HepG2 (cell line): ENCODE results near the gene PLXNA1. TPM values are rescaled to one million over a fixed set of nuclear protein-coding genes. Genes with fewer than 3 reads are reported as not detected.

Experiments
- ATAC-seq: fragments of 200-7000 bp; cut with Tn5 transposase; 3 replicates; pipeline ENCODE4 v1.9.1; 2020; ENCODE audit warnings: mild to moderate bottlenecking, moderate library complexity
- BruUV-seq: library from RNA; stranded (reverse); fragments of 400-500 nt; replicated peaks from 2 replicates; lab custom pipeline; 2021; lab: Mats Ljungman, UMichigan
- CTCF ChIA-PET: fragments of 300-600 bp; formaldehyde crosslinking; extraction: SDS; loops from one replicate; lab custom pipeline; 2021; ENCODE audit warnings: low total read pairs, inconsistent platforms, low intra/inter-chr PET ratio; lab: Yijun Ruan, JAX
- POLR2A ChIA-PET: fragments of 350-600 bp; sonication (Branson Sonifier 250); formaldehyde crosslinking; loops from one replicate; lab custom pipeline; 2020; ENCODE audit warnings: antibody characterized with exemption, inconsistent platforms; lab: Yijun Ruan, JAX
- DNase-seq: peaks from one replicate; pipeline ENCODE4 v3.0.0-alpha.2; 2015; ENCODE audit warnings: low spot score
- FAIRE-seq: peaks from 3 replicates; lab custom pipeline; 2011; peaks lifted over from hg19 to GRCh38; lab: Jason Lieb, UNC
- H2AFZ ChIP-seq: one replicate; pipeline ENCODE4 v1.6.1; 2011; ENCODE audit warnings: low read length, inconsistent platforms
- H3K27ac ChIP-seq: fragments of 300-600 bp; 3 replicates; pipeline ENCODE4 v1.8.0; 2011; ENCODE audit warnings: mixed run types, mild to moderate bottlenecking, mixed read lengths, low read length, inconsistent platforms; ENCODE audit not compliant: insufficient read depth; ENCODE audit errors: extremely low read length
- H3K27me3 ChIP-seq, 2 experiments: fragments of 200-600 bp in 1 of 2; 2 replicates in 1 of 2; 3 replicates in 1 of 2; pipeline versions ENCODE4 v1.6.0 to v1.8.0; 2011; ENCODE audit warnings: low read length in 2 of 2, mild to moderate bottlenecking in 2 of 2, moderate library complexity in 2 of 2, inconsistent platforms in 1 of 2; ENCODE audit not compliant: insufficient read depth in 2 of 2, control insufficient read depth in 1 of 2
- H3K36me3 ChIP-seq, 2 experiments: fragments of 200-600 bp in 1 of 2; replicated peaks in 1 of 2; 2 replicates in 1 of 2; 3 replicates in 1 of 2; pipeline versions ENCODE4 v1.5.1 to v1.8.0; 2011; ENCODE audit warnings: low read length in 2 of 2, inconsistent platforms in 1 of 2; ENCODE audit not compliant: insufficient read depth in 2 of 2, control insufficient read depth in 1 of 2
- H3K4me1 ChIP-seq: 2 replicates; pipeline ENCODE4 v1.5.1; 2012; ENCODE audit warnings: low read length, inconsistent platforms; ENCODE audit not compliant: insufficient read depth
- H3K4me2 ChIP-seq: 2 replicates; pipeline ENCODE4 v1.6.0; 2011; ENCODE audit warnings: low read depth, low read length, inconsistent platforms
- H3K4me3 ChIP-seq, 3 experiments: fragments of 200-600 bp in 1 of 3; sonication (generic), shearing (Covaris generic) in 1 of 3; replicated peaks in 1 of 3; 2 replicates each; pipeline ENCODE4 v1.5.1; 2011 to 2016; ENCODE audit warnings: low read length in 3 of 3, inconsistent platforms in 2 of 3, low read depth in 2 of 3, mild to moderate bottlenecking in 2 of 3, control low read depth in 1 of 3, mixed read lengths in 1 of 3; ENCODE audit not compliant: insufficient read depth in 1 of 3
- H3K79me2 ChIP-seq: one replicate; pipeline ENCODE4 v1.6.1; 2011; ENCODE audit warnings: low read length, inconsistent platforms; ENCODE audit not compliant: insufficient read depth
- H3K9ac ChIP-seq: 2 replicates; pipeline ENCODE4 v1.6.0; 2011; ENCODE audit warnings: mild to moderate bottlenecking, low read depth, low read length, inconsistent platforms; ENCODE audit not compliant: insufficient read depth
- H3K9me3 ChIP-seq: 2 replicates; pipeline ENCODE4 v1.5.1; 2012; ENCODE audit warnings: mild to moderate bottlenecking, low read length
- H4K20me1 ChIP-seq: 2 replicates; pipeline ENCODE4 v1.6.0; 2011; ENCODE audit warnings: inconsistent platforms, mild to moderate bottlenecking, low read length, moderate library complexity; ENCODE audit not compliant: insufficient read depth
- BCLAF1 ChIP-seq: fragments of 450-650 bp; IDR thresholded peaks from 2 replicates; pipeline ENCODE4 v1.6.1; 2017; ENCODE audit warnings: mild to moderate bottlenecking
- DBP ChIP-seq: sonication (generic); formaldehyde crosslinking; IDR thresholded peaks from 2 replicates; pipeline ENCODE4 v1.4.0; 2020; ENCODE audit warnings: missing genetic modification reagents; ENCODE audit errors: not compliant biosample characterization
- E2F2 ChIP-seq: sonication (generic); formaldehyde crosslinking; IDR thresholded peaks from 2 replicates; pipeline ENCODE4 v1.4.0; 2020; ENCODE audit warnings: missing genetic modification reagents, borderline replicate concordance
- NFE2 ChIP-seq: sonication (generic); formaldehyde crosslinking; IDR thresholded peaks from 2 replicates; pipeline ENCODE4 v1.4.0; 2020; ENCODE audit warnings: missing genetic modification reagents
- RXRA ChIP-seq: sonication (generic); formaldehyde crosslinking; IDR thresholded peaks from 2 replicates; pipeline ENCODE4 v1.5.1; 2020; ENCODE audit warnings: missing genetic modification reagents
- SP5 ChIP-seq: IDR thresholded peaks from 2 replicates; pipeline ENCODE4 v1.6.1; 2016; ENCODE audit warnings: low read depth, borderline replicate concordance
- ZMAT5 ChIP-seq: sonication (generic); formaldehyde crosslinking; IDR thresholded peaks from 2 replicates; pipeline ENCODE4 v1.5.0; 2020; ENCODE audit warnings: mild to moderate bottlenecking, low read depth, missing genetic modification reagents, borderline replicate concordance
- ZNF280B ChIP-seq: sonication (generic); formaldehyde crosslinking; IDR thresholded peaks from 2 replicates; pipeline ENCODE4 v1.5.0; 2020; ENCODE audit warnings: missing genetic modification reagents, mild to moderate bottlenecking, borderline replicate concordance
- ZNF563 ChIP-seq: sonication (generic); formaldehyde crosslinking; IDR thresholded peaks from 2 replicates; pipeline ENCODE4 v1.8.0; 2022; ENCODE audit warnings: mild to moderate bottlenecking, moderate library complexity, missing genetic modification reagents
- WGBS: methylation state at CpG from one replicate; pipeline ENCODE4 v1.1.6; 2017; ENCODE audit warnings: low lambda C conversion rate; 5-methylcytosine and 5-hydroxymethylcytosine counted together
- in situ Hi-C: cut with HindIII; loops from 2 replicates; pipeline ENCODE4 v1.10.0; 2017; ENCODE audit warnings: low pct_unique_long_range_greater_than_20kb; ENCODE audit not compliant: extremely low pct_ligation_motif_present
- intact Hi-C: fragments of 100-400 bp; cut with micrococcal nuclease; formaldehyde crosslinking; loops from one replicate; pipeline ENCODE4 v1.10.0; 2022; ENCODE audit not compliant: unreplicated experiment
- polyA plus RNA-seq, 8 experiments: library from polyadenylated mRNA; depleted of rRNA in 3 of 8; stranded (reverse) in 7 of 8; unstranded in 1 of 8; fragments of >200 nt; fragmentation: Illumina TruSeq in 4 of 8; extraction: Trizol in 4 of 8; gene quantifications; 2 replicates each; pipeline versions ENCODE4 v1.2.1 to v1.2.3, GENCODE V29; 2011 to 2016; ENCODE audit warnings: low read depth in 4 of 8, missing spikeins in 1 of 8, mixed read lengths in 1 of 8; ENCODE audit not compliant: insufficient read depth in 1 of 8
- total RNA-seq, 5 experiments: library from RNA; depleted of rRNA; stranded (reverse); fragments of >200 nt; fragmentation: Illumina TruSeq; extraction: Trizol; gene quantifications; 2 replicates each; pipeline ENCODE4 v1.2.3, GENCODE V29; 2016; ENCODE audit warnings: low read depth in 1 of 5

PLXNA1 gene
- total and polyA plus RNA-seq, 2 of the 13 experiments (the other 11 are each of a cell fraction or from before 2014, with no cell fraction given): 16.6 to 18.2 TPM

- Histone ChIP-seq H2AFZ (no peak overlapping the region), H4K20me1 (no peaks in the 10 kb centered on the region), H3K9ac (no peak overlapping the region), H3K4me3 (no peak overlapping the region), H3K27ac (no peak overlapping the region), H3K79me2 (no peaks in the 10 kb centered on the region), H3K9me3 (no peaks in the 10 kb centered on the region), H3K4me1 (no peaks in the 10 kb centered on the region), H3K4me2 (no peak overlapping the region), H3K27me3 (no peaks in the 10 kb centered on the region), H3K36me3 (peaks cover 0 to 1% of the 10 kb centered on the region in 2 experiments; a peak in 1 of 5 replicates)
- no peak for ATAC-seq
- ChIA-PET CTCF (no interaction called here), POLR2A (no interaction called here)
- intact Hi-C loops: no loop called here
- FAIRE-seq: no peak
- BruUV-seq: no TSS peak
- in situ Hi-C loops: no loop called here
- WGBS: 98% methylated on average over 5 of the region's 7 CpGs
- TF ChIP-seq DBP (CRISPR knock-in tag) (no peak), RXRA (CRISPR knock-in tag) (no peak), E2F2 (CRISPR knock-in tag) (no peak), ZNF563 (CRISPR knock-in tag) (no peak), ZNF280B (CRISPR knock-in tag) (no peak), NFE2 (no peak), BCLAF1 (no peak), SP5 (no peak), ZMAT5 (CRISPR knock-in tag) (no peak)
- no peak for DNase-seq
These were observed 44.9 kb upstream of the PLXNA1 start for GRCh38 chr3:126937973-126938372.
